Measurements from ENCODE around the gene MEI1. TPM values are rescaled to one million over a fixed set of nuclear protein-coding genes. Genes with fewer than 3 reads are reported as not detected.

Gene MEI1
- total and polyA plus RNA-seq, 9 of the 15 experiments (the other 6 are each of a cell fraction or from before 2014, with no cell fraction given) = 0.08 to 0.68 (median 0.18) TPM; not detected in 2

- H3K4me2 ChIP-seq (ENCODE audit: insufficient read depth, low read length) = peak overlapping the region; percentile 57
- WGBS (ENCODE audit: insufficient coverage, low coverage, missing lambda C conversion rate) = 26% methylated on average over 8 of the region's 10 CpGs
- peak in 3 of 4 experiments; percentile 16 to 66 (median 62) for DNase-seq (ENCODE audit: extremely low read depth in 1 of 4, low spot score in 3 of 4)
- 0 out of 6 replicates have a peak, but pooled peaks of 1 of the 3 experiments have one; percentile 1 for TF ChIP-seq ZBTB11 (CRISPR knock-in tag; IDR thresholded peaks at IDR 0.05)
- TF ChIP-seq, protein P1, sequence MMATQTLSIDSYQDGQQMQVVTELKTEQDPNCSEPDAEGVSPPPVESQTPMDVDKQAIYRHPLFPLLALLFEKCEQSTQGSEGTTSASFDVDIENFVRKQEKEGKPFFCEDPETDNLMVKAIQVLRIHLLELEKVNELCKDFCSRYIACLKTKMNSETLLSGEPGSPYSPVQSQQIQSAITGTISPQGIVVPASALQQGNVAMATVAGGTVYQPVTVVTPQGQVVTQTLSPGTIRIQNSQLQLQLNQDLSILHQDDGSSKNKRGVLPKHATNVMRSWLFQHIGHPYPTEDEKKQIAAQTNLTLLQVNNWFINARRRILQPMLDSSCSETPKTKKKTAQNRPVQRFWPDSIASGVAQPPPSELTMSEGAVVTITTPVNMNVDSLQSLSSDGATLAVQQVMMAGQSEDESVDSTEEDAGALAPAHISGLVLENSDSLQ (IDR thresholded peaks at IDR 0.05) = peak; percentile 50
- TF ChIP-seq, protein P2, sequence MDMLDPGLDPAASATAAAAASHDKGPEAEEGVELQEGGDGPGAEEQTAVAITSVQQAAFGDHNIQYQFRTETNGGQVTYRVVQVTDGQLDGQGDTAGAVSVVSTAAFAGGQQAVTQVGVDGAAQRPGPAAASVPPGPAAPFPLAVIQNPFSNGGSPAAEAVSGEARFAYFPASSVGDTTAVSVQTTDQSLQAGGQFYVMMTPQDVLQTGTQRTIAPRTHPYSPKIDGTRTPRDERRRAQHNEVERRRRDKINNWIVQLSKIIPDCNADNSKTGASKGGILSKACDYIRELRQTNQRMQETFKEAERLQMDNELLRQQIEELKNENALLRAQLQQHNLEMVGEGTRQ (CRISPR knock-in tag; IDR thresholded peaks at IDR 0.05) = no peak
- 0 out of 2 replicates have a peak, but pooled peaks have one; percentile 2 for TF ChIP-seq MTA3 (IDR thresholded peaks at IDR 0.05; ENCODE audit: borderline replicate concordance)
- TF ChIP-seq, protein P3, sequence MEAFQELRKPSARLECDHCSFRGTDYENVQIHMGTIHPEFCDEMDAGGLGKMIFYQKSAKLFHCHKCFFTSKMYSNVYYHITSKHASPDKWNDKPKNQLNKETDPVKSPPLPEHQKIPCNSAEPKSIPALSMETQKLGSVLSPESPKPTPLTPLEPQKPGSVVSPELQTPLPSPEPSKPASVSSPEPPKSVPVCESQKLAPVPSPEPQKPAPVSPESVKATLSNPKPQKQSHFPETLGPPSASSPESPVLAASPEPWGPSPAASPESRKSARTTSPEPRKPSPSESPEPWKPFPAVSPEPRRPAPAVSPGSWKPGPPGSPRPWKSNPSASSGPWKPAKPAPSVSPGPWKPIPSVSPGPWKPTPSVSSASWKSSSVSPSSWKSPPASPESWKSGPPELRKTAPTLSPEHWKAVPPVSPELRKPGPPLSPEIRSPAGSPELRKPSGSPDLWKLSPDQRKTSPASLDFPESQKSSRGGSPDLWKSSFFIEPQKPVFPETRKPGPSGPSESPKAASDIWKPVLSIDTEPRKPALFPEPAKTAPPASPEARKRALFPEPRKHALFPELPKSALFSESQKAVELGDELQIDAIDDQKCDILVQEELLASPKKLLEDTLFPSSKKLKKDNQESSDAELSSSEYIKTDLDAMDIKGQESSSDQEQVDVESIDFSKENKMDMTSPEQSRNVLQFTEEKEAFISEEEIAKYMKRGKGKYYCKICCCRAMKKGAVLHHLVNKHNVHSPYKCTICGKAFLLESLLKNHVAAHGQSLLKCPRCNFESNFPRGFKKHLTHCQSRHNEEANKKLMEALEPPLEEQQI (IDR thresholded peaks at IDR 0.05) = no peak
- TF ChIP-seq ELF1 (tag; IDR thresholded peaks at IDR 0.05) = 0 out of 2 replicates have a peak, but pooled peaks have one; percentile 2
- TF ChIP-seq ZNF175 (CRISPR knock-in tag; IDR thresholded peaks at IDR 0.05; ENCODE audit: low read depth) = 0 out of 2 replicates have a peak, but pooled peaks have one; percentile 5
- peak; percentile 23; the same call in 1 of the 2 replicates for TF ChIP-seq ZFX (CRISPR knock-in tag; IDR thresholded peaks at IDR 0.05)
- peaks cover 20% of the 10 kb centered on the region for H3K9me1 ChIP-seq (ENCODE audit: control insufficient read depth, insufficient read depth, low read length)
- no peak for ATAC-seq
- in situ Hi-C loops (cut with MboI) = no loop called here
- peak overlapping the region; percentile 59 for H3K27ac ChIP-seq (ENCODE audit: extremely low read depth, low read depth, low read length)
- H3K4me1 ChIP-seq (replicated peaks in 1 of 2; ENCODE audit: control insufficient read depth in 2 of 2, insufficient read depth in 2 of 2, low read length in 2 of 2) = peaks cover 22 to 57% of the 10 kb centered on the region in 2 experiments
- peaks cover 97% of the 10 kb centered on the region for H3K79me2 ChIP-seq (ENCODE audit: control insufficient read depth, insufficient read depth, low read length)
- H3K4me3 ChIP-seq = no peak overlapping the region
- FAIRE-seq = no peak
- H2AFZ ChIP-seq (ENCODE audit: low read depth, low read length) = no peak overlapping the region
- POLR2A ChIA-PET = interaction anchor here (0.6 to 5.1 kb wide), 5 partner anchors 10 to 71 kb away, joined by 3 to 34 read pairs (median 4); partner anchors contain the start of gene SREBF2
- no peaks in the 10 kb centered on the region for H3K9me3 ChIP-seq (replicated peaks; ENCODE audit: control insufficient read depth, insufficient read depth, low read depth, low read length)
- H3K27me3 ChIP-seq (ENCODE audit: control insufficient read depth in 2 of 2, insufficient read depth in 2 of 2, low read length in 2 of 2) = no peaks in the 10 kb centered on the region
- BruUV-seq (replicated peaks) = no TSS peak
- intact Hi-C loops (cut with micrococcal nuclease) = no loop called here
- CTCF ChIA-PET (ENCODE audit: low intra/inter-chr PET ratio) = no interaction called here
- H3K9ac ChIP-seq (ENCODE audit: insufficient read depth in 1 of 2, low read depth in 2 of 2, low read length in 2 of 2) = peak overlapping the region in 1 of 2 experiments; percentile 17; a peak in 1 of 4 replicates
- peaks cover 48% of the 10 kb centered on the region for H3K36me3 ChIP-seq (ENCODE audit: control insufficient read depth, insufficient read depth, low read length)
- H4K20me1 ChIP-seq (replicated peaks; ENCODE audit: control insufficient read depth, insufficient read depth, low read length) = peaks cover 54% of the 10 kb centered on the region
Measured at GRCh38 chr22:41846268-41846987, 147.1 kb downstream of the MEI1 start.

All from K562 (cell line).